Stimulated activated CD4-positive, alpha-beta T cell treated with anti-CD3 and anti-CD28 coated beads, Interleukin-2, amount 100 ng/mL, for 4 hours (primary cell): Measurements from ENCODE around the gene BMP7.
"Not testable (repeated sequence)": the region's sequence is repeated elsewhere in the genome, so short reads cannot be mapped to it uniquely, and the experiment has no call there.

Experiments used
- DNase-seq: peaks from one replicate; pipeline ENCODE4 v3.0.0-alpha.2; 2020; ENCODE audit warnings: low read depth

The BMP7 gene

DNA sequence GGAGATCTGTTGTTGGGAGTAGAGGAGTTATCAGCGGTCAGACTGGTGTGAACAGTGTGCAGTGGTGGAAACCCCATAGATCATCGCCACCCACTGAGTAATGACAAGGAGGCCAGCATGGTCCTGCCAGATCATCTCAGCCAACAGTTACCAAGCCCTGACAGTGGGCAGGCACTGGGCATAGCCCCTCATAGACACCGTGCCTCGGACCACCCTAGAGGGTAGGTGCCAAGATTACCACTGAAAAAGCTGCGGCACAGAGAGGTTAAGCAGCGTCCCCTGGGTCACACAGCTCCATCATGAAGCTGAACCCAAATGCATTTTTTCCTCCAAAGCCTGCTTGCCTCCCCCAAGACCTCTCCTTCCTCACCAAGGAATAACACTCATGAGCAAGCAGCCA, 21.5 kb upstream of the BMP7 start:
- no peak for DNase-seq

DNA sequence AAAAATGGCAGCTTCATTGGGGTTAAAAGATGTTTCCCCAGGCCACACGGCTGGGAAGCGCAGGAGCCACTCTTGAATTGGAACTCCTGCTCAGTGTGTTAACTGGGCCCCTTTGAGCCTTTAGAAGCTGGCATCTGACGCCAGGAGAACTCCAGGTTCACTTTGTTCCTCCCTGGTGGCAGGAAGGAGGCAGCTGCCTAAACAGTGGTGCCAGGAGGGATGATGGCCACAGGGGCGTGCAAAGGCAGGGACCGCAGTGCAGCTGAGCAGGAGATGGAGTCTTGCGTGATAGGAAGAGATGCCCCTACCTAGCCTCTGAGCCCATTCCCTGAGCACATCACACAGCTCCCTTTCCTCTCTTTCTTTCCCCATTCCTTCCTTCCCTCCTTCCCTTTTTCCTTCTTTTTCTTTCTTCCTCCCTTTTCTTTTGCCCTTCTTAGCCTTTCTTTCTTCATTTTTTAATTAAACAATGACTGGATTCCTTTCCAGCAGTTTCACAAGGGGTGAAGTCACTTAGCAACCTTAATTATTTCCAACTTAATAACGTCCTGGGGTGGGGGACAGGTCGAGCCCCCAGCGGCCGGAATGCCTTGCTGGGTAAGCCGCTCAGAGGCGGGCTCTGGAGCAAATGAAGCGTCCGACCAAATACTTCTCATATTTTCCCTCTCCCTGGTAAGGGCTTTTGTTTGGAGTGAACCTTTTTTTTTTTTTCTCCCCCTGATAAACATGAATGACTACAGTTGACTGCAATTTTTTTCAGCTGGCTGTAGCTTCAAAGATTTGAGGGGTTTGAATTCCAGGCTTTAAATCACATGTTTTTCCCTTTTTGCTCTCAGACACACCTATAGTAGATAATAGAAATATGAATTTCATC, 20.8 kb upstream of the BMP7 start:
- DNase-seq: no peak

DNA sequence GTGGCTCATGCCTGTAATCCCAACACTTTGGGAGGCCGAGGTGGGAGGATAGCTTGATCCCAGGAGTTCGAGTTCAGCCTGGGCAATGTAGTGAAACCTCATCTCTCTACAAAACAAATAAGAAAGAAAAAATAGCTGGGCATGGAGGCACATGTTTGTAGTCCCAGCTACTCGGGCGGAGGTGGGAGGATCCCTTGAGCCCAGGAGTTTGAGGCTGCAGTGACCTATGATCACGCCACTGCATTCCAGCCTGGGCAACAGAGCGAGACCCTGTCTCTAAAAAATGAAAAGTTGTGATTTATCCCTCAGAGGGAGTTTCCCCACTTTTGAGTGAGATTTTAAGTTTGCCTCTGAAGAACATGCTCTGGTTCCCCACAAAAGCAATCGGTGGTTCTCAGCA, 17.4 kb upstream of the BMP7 start:
- no peak for DNase-seq

DNA sequence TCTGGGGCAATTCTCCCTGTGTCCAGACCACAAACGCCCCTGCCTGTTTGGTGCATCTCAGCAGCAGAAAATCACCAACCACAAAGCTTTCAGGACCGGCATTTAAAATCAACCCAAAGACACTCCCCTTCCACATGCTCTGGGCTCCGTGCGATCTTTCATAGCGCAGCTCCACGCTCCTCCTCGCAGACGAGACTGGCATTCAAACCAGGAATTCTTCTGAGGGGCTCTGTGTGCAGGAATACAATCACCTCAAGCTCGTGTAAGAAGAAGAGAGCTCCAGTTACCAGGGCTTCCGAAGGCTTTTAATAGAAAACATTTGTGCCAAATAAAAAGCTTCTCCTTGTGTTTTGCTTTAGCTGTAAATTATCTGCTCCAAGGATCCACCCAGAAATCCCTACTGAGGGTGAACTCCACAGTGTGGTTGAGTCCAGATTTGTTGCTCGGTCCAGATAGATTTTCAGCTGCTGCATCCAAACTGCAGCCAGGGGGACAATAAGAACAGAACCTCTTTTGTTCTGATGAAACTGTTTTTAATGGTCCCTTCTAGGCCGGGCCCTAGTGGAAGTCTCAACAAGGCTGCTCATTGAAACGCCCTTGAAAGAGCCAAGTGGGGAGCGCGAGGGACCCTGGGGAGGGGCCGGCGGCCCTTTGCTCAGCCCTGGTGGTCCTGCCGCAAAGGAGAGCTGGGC, 16.4 kb upstream of the BMP7 start:
- no peak for DNase-seq

DNA sequence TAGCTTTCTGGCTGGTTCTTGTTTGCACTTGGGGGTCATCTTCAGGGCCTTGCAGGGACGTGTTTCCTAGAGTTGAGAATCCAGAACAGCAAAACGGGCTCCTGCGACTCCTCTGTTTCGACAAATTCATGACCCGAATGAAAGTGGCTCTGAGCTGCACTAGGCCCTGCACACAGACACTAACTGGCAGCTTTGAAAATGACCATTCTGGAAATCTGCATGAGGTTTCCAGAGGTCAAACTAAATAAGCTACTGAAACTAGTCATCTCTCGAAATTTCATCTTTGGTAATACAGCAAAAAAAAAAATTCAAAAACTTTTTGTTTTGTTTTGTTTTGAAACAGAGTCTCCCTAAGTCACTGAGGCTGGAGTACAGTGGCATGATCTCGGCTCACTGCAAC, 15.5 kb upstream of the BMP7 start:
- DNase-seq: no peak

DNA sequence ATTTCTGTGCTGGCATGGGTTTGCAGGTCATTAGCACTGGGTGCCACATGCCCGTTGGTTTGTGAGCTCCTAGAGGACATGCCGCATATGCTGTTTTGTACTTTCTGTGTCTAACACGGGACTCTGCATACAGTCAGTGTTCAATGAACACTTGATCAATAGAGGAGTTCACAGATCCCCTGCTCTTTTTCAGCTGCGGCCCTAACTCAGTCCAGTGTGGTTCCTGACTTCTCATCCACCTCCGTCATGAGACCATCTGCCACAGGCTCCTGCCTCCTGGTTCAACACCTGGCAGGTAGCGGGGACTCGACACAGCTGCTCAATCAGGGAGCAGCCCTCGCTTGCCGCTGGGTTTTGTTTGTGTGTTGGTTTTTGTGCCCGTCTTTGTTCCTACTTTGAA, 13.8 kb upstream of the BMP7 start:
- DNase-seq: no peak

DNA sequence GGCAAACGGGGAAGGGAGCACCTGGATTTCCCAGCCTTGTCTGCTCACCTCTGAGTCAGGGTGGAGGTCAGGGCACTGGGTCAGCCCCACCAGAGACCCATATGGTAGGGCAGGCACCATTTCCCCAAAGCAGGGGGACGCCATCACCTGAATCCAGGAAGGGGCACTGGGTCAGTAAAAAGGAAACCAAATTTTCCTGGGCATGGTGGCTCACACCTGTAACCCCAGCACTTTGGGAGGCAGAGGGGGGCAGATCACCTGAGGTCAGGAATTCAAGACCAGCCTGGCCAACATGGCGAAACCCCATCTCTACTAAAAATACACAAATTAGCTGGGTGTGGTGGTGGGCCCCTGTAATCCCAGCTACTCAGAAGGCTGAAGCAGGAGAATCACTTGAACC, 13.1 kb upstream of the BMP7 start:
- DNase-seq: not testable (repeated sequence)

DNA sequence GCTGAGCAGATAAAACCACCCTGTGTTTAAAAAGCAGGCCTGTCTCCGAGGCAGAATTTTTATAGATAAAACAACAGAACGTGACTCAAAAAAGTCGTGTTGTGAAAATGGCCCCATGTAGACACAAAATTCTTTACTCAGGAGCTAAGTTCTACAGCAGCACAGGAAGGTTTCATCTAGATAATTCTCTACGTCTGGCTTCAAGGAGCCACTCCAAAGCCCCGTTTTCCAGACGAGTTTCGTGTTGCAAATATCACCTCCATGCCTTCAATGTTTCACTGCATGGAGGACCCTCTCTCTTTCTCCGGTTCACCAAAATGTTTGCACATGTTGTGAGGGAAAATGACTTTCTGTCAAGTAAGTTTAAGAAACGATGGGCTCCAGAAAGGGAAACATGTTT, 12.0 kb upstream of the BMP7 start:
- DNase-seq: no peak

DNA sequence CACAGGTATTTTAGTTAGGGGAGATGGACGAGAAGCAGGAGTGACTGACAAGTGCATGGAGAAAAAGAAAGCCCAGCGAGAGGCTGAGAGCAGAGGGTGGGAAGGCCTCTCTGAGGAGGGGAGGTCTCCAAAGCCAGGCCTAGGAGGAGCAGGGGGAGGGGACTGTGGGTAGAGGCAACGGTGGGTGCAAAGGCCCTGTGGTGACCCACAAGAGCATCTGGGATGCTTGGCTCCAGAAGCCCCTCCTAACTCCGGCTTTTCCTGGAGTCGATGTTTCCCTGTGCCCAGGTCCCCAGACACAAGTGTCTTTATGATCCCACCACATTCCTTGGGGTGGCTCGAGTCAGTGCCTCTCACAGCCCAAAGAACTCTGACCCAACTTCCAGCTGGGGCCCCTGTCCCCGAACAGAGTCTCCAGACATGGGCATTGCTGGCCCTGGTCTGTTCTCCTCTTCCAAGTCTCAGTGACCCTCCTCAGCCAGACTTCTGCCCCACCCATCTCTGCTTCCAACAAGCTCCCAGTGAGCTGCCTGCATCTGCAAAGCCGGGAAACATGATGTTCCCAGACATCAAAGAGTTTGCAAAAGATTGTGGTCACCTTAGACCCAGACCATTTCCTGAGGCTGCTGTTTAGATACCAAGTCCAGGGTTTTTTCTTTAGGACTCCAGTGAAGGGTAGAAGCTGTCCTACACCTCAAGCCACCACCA, 11.1 kb upstream of the BMP7 start:
- no peak for DNase-seq

DNA sequence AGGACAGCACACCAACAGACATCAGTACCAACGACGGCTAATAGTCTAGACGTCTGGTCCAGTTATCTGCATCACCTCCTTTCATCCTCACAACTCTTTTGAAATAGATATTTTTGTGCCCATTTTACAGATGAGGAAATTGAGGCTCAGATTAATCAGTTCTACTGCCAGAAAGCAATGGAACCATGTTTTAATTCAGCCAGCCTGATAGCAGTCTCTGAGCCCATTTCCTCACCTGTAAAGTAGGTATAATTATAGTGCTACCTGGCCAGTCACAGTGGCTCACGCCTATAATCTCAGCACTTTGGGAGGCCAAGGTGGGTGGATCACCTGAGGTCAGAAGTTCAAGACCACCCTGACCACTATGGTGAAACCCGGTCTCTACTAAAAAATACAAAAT, 9.8 kb upstream of the BMP7 start:
- no peak for DNase-seq

DNA sequence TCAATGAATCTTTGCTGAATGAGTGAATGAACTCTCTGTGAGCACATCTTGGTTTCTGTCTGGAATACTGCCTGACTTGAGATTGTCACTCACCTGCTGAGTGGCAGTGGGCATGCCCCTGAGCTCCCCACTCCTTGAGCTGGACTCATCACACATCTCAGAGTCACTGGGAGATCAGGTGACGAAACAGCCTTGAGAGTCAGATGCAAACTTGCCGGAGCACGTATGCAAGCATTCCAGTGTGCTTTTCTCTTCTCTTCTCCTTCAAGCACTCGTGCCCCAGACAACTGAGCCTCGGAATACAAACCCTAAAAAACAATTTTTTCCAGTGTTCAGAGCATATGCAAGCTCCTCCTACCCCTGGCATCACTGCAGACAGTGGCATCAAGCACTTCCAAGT, 9.4 kb upstream of the BMP7 start:
- no peak for DNase-seq

DNA sequence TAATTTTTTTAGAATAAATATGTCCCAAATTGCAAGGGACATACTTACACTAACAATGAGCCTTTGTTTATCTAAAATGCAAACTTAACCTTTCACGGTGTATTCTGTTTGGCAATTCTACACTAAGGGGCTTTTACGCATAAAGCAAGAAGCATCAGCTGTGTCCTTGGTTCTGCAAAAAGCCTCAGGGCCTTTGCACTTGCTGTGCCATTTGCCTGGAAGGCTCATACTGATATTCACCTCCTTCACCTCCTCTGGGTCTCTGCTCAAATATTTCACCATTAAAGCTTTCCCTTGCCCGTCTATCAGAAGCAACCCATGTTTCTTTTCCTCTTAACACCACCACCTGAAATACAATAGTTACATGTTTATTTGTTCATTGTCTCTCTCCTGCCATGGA, 8.9 kb upstream of the BMP7 start:
- DNase-seq: no peak

DNA sequence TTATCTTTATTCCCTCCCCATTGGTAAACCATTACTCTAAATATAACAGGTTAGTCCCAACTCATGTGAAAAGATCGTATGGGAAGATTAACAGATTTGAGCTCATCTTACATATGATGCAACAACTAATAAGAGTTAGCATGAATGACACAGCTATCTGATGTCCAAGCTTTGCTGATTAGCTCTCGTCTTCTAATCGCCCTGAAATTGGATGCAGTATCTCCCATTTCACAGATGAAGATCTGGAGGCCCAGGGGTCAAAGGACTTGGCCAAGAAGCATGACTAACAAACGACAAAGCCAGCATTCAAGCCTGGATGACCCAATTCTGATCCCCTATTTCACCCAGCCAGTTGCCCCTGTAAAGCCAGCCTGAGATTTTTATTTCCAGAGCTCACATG, 8.4 kb upstream of the BMP7 start:
- no peak for DNase-seq

DNA sequence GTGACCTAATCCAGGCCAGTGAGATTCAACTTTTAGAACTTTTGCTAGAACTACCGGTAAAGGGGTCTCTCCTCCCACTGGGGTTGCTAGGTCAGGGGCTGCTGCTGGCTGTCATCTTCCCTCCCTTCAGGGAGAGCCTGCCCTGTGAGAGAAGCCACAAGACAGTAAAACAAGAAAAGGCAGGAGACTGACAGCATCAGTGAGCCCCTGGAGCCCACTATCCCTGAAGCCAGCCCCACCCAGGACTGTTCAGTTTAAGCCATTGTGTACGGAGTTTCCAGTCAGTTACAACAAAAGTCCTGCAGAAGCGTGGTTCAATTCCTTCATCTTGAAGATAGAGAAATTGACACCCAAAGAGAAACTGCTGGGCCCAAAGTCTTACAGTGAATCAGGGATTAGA, 7.9 kb upstream of the BMP7 start:
- DNase-seq: no peak

DNA sequence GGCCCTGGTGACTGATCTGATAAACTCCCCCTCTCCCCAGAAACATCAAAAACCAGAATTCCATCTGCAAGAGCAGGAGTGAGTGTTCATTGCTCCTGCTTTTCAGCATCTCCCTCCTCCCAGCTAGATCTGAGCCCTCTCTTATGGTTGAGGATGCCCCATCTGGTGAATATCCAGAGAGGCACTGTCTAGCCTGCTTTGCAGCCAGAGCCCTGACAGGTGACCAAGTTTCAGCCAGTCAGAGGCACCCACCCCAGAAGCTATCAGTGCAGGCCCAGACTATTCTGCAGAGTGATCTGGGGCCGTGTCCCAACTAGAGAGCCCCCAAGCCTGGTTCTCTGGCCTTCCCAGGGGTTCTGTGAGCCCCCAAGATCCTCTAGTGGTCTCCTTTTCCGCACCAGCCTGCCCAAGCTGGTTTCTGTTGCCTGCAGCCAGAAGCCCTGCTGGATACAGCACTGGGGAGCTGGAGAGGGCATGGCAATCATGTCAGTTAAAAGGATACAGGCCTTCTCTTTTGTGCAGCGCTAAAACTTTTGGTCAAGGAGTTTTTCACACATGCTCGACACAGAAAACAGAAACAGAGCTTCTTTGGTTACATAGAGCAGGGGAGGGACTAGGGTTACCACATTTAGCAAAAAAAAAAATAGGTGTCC, 6.6 kb upstream of the BMP7 start:
- no peak for DNase-seq

DNA sequence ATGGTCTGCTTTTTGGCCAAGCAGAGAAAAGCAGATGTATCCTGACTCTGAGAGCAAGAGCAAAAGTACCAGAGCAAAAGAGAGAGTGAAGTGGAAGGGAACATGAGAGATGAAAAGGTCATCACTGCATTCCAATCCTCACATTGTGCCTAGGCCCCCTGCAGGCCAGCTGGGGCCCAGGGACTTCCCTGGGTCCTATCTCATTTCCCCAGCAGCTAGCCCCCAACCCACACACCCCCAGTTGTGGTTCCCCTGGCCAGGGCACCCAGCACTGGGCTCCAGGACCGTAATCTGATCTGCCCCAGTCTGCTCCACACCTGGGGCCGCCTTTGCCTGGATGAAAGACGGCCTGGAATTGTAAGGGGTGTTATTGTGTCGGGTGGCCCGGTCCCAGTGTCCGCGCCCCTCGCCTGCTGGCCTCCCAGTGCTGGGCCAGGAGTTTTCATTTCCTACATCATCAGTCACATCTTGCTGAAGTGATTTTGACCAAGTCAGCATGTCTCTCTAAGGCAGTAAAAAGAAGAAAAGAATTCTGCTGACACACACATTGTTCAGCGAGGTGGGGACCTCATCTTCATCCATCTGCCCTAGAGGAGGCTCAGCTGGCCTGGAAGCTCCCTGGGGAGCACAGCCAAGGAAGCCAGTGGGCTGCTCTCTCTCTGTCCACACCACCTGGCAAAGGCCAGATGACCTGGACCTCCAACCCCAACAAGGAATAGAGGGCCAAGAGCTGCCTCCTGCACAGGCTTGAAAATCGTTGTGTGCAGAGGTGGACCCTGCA, 4.0 kb upstream of the BMP7 start:
- no peak for DNase-seq

DNA sequence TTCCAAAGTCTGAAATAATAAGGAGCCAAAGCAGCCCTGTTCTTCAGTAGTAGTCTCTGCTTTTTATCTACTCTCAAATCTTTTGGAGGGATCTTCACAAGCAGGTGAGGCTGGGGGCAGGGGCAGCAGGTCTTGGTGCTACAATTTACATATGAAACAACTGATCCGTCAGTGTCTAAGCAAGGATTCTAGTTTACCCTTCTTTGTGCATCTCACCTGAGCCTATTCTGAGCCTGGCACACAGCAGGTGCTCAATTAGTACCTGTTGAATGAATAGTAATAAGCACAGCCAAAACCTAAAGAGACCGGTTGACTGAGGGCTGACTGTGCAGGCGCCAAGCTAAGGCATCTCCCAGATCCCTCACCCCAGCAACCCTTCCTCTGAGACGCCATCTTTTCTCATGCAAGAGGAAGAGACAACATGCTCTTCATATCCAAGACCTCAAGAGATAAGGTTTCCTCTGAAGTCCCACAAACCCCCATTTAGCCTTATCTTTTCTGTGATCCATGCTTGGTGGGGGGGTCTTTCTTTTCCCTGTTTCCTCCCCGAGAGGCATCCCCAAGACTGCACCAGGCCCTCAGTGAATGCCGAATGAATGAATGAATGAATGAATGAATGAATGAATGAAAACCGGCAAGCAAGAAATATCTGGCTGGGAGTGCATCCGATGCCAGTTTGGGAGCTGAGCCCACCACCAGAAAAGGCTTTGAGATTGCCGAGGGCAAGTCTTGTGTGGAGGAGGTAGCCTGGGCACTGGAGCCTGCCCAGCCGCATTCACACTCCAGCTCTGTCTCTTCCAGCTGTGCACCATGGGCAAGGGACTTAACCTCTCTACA, 2.9 kb upstream of the BMP7 start:
- DNase-seq: no peak

DNA sequence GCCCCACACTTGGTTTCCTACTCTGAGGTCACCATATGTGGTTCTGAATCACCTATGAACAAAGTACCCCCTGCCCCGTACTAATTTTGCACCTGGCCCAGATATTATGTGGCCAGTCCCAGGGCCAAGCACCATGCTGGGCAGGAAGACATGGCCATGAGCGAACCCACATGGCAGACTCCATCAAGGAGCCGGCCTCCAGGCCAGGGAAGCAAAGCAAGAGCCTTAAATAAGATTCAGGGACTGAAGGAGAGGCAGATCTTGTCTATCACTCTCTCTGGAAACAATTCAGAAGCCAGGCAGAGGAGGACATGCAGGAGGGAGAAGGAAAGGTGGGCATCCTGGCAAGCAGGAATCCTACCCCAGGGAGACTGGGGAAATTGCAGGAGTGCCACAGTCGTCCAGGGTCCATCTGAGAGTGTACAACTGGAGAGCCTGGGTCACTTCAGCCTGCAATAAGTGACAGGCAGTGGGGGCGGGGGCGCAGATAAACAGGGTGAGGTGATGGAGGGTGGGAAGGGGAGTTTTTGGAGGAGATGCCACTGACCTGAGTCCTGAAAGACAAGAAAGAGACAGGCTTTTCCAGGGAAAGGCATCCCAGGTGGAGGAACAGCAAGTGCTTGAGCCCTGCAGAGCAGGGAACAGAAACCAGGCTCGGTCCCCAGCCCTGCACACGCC, 2.1 kb upstream of the BMP7 start:
- DNase-seq: no peak

DNA sequence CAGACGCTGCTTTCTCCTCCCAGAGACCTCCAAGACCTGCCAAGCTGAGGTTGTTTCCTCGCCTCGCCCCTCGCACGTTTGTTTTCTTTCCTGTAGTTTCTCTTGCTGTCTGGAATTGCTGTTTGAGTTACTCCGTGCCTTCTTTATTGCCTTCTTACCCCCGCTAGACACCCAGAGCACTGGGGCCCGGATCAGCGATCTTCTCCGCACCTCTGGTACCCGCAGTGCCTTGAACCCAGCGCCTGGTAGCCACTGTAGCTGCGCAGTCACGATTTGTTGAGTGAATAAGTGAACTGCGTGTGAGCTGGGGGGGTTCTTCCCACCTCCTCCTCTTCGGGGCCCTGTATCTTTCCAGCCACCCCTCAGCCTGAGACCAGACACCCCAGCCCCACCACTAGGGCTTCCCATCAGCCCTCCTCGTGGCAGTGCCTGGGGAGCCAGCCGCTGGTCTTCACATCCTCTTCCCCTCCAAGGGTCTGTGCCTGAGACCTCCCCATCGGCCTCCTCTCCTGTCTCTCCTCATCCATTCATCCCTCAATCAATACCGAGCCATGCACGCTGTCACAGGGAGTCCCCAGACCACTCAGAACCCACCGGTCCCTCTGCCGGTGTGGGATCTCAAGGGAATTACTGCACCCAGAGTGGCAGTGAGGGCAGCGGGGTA, 849 bp upstream of the BMP7 start:
- DNase-seq: no peak

DNA sequence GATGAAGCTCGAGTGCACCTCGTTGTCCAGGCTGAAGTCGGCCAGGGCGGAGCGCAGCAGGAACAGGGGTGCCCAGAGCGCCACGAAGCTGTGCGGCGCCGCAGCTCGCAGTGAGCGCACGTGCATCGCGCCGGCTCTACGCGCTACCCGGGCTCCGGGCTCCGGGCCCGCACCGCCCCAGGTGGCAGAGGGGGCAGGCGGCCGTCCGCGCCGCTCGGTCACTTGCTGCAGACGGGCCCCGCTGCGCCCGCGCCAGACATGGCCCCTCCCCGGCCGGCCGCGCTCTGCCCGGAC, 497 bp downstream of the BMP7 start:
- DNase-seq: no peak
